ENCODE measurements around the gene FNTB. TPM values are rescaled to one million over a fixed set of nuclear protein-coding genes. Genes with fewer than 3 reads are reported as not detected.

The FNTB gene
- total RNA-seq, 4 donors from 2014 or later: 40.6 to 44.6 (median 43.2) TPM

GRCh38 chr14:64960762-64961276 is 25.9 kb upstream of the FNTB start:
- DNase-seq (ENCODE audit: low spot score in 2 of 2): no peak
- Histone ChIP-seq H3K27ac (no peak overlapping the region), H3K27me3 (no peaks in the 10 kb centered on the region), H3K4me1 (peaks cover 52% of the 10 kb centered on the region), H3K9me3 (no peaks in the 10 kb centered on the region), H3K36me3 (no peaks in the 10 kb centered on the region), H3K4me3 (no peak overlapping the region)
- no peak for TF ChIP-seq POLR2A (IDR thresholded peaks at IDR 0.05)
- WGBS: 34% methylated on average over 5 of the region's 5 CpGs

GRCh38 chr14:64963611-64964010 is 23.1 kb upstream of the FNTB start:
- DNase-seq (ENCODE audit: low spot score in 2 of 2): no peak
- Histone ChIP-seq H3K27ac (no peak overlapping the region), H3K9me3 (no peaks in the 10 kb centered on the region), H3K4me1 (peaks cover 46% of the 10 kb centered on the region), H3K36me3 (no peaks in the 10 kb centered on the region), H3K4me3 (no peak overlapping the region), H3K27me3 (no peaks in the 10 kb centered on the region)
- 75% methylated on average over 1 of the region's 1 CpG for WGBS
- TF ChIP-seq EP300 (IDR thresholded peaks at IDR 0.05) (no peak), POLR2A (IDR thresholded peaks at IDR 0.05) (no peak), POLR2AphosphoS5 (IDR thresholded peaks at IDR 0.05) (no peak)
- TF ChIP-seq, protein P1, sequence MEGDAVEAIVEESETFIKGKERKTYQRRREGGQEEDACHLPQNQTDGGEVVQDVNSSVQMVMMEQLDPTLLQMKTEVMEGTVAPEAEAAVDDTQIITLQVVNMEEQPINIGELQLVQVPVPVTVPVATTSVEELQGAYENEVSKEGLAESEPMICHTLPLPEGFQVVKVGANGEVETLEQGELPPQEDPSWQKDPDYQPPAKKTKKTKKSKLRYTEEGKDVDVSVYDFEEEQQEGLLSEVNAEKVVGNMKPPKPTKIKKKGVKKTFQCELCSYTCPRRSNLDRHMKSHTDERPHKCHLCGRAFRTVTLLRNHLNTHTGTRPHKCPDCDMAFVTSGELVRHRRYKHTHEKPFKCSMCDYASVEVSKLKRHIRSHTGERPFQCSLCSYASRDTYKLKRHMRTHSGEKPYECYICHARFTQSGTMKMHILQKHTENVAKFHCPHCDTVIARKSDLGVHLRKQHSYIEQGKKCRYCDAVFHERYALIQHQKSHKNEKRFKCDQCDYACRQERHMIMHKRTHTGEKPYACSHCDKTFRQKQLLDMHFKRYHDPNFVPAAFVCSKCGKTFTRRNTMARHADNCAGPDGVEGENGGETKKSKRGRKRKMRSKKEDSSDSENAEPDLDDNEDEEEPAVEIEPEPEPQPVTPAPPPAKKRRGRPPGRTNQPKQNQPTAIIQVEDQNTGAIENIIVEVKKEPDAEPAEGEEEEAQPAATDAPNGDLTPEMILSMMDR (IDR thresholded peaks at IDR 0.05): no peak

DNA sequence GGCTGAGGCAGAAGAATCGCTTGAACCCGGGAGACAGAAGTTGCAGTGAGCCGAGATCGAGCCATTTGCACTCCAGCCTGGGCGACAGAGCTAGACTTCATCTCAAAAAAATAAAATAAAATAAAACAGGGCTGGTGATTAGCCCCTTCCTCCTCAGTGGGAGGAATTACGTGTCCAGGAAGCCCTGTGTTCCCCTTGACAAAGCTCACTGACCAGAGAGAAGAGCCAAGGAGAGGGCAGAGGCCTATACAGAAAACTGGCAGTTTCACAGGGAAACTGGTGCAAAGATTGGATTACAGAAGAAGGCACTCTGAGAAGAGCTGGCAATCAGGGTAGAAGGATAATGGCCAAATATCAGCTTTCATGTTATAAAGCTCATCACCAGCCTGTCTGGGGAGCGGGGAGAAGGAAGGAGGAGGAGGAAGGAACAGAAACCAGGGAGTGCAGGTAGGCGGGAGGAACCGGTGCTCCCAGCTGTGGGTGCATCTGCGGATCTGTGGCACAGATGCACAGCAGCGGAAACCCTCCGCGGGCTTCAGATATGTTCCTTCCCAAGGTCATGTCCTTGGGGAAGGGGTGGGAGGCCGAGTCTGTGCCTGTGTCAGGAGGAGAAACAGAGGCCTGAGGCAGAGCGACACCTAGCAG is 21.2 kb upstream of the FNTB start:
- Histone ChIP-seq H3K9me3 (no peaks in the 10 kb centered on the region), H3K4me1 (peaks cover 33% of the 10 kb centered on the region), H3K36me3 (no peaks in the 10 kb centered on the region), H3K4me3 (no peak overlapping the region), H3K27me3 (no peaks in the 10 kb centered on the region), H3K27ac (no peak overlapping the region)
- WGBS: 75% methylated on average over 15 of the region's 15 CpGs
- no peak for TF ChIP-seq POLR2AphosphoS5 (IDR thresholded peaks at IDR 0.05)
- no peak for TF ChIP-seq EP300 (IDR thresholded peaks at IDR 0.05)
- TF ChIP-seq POLR2A (IDR thresholded peaks at IDR 0.05): no peak
- TF ChIP-seq, protein P1 (IDR thresholded peaks at IDR 0.05): no peak
- no peak for DNase-seq (ENCODE audit: low spot score in 2 of 2)

DNA sequence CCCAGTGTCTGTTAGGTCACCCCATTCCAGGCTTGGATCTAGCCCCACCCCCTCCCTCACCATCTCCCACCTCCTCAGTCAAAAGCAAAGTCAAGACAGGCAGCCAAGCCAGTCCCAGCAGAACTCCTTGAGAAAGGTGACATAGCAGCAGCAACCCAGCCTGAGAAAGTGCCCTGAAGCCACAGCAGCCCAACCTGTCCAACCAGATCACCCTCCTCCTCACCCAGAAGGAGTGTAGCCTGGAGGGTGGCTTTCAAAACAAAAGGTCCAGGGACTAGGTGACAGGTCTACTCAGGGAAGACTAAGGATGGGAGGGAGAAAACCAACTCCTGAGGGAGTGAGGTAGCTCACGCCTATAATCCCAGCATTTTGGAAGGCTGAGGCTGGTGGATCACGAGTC is 19.7 kb upstream of the FNTB start:
- no peak for DNase-seq (ENCODE audit: low spot score in 2 of 2)
- Histone ChIP-seq H3K4me3 (no peak overlapping the region), H3K4me1 (peaks cover 36% of the 10 kb centered on the region), H3K36me3 (no peaks in the 10 kb centered on the region), H3K27ac (peak overlapping the region; percentile 32), H3K9me3 (no peaks in the 10 kb centered on the region), H3K27me3 (no peaks in the 10 kb centered on the region)
- WGBS: 35% methylated on average over 2 of the region's 2 CpGs
- TF ChIP-seq POLR2A (IDR thresholded peaks at IDR 0.05): no peak
- TF ChIP-seq EP300 (IDR thresholded peaks at IDR 0.05): no peak
- TF ChIP-seq POLR2AphosphoS5 (IDR thresholded peaks at IDR 0.05): no peak
- TF ChIP-seq, protein P1 (IDR thresholded peaks at IDR 0.05): no peak

GRCh38 chr14:64968167-64968566 is 18.5 kb upstream of the FNTB start:
- WGBS: 89% methylated on average over 7 of the region's 7 CpGs
- Histone ChIP-seq H3K27me3 (no peaks in the 10 kb centered on the region), H3K4me1 (peaks cover 41% of the 10 kb centered on the region), H3K36me3 (no peaks in the 10 kb centered on the region), H3K4me3 (no peak overlapping the region), H3K27ac (no peak overlapping the region), H3K9me3 (no peaks in the 10 kb centered on the region)
- no peak for TF ChIP-seq EP300 (IDR thresholded peaks at IDR 0.05)
- no peak for TF ChIP-seq POLR2AphosphoS5 (IDR thresholded peaks at IDR 0.05)
- TF ChIP-seq, protein P1 (IDR thresholded peaks at IDR 0.05): no peak
- TF ChIP-seq POLR2A (IDR thresholded peaks at IDR 0.05): no peak
- DNase-seq (ENCODE audit: low spot score in 2 of 2): no peak

Measured in suprapubic skin (tissue), 4 donors.